Measurements from ENCODE around the gene HAS3.

Gene HAS3

GRCh38 chr16:69107316-69107962 lies 2.0 kb downstream of the HAS3 start:
- peak overlapping the region; percentile 46 for H3K4me3 ChIP-seq (ENCODE audit: low read depth, low read length)
- no peak for DNase-seq (ENCODE audit: low read depth, low spot score)
- TF ChIP-seq, protein P1, sequence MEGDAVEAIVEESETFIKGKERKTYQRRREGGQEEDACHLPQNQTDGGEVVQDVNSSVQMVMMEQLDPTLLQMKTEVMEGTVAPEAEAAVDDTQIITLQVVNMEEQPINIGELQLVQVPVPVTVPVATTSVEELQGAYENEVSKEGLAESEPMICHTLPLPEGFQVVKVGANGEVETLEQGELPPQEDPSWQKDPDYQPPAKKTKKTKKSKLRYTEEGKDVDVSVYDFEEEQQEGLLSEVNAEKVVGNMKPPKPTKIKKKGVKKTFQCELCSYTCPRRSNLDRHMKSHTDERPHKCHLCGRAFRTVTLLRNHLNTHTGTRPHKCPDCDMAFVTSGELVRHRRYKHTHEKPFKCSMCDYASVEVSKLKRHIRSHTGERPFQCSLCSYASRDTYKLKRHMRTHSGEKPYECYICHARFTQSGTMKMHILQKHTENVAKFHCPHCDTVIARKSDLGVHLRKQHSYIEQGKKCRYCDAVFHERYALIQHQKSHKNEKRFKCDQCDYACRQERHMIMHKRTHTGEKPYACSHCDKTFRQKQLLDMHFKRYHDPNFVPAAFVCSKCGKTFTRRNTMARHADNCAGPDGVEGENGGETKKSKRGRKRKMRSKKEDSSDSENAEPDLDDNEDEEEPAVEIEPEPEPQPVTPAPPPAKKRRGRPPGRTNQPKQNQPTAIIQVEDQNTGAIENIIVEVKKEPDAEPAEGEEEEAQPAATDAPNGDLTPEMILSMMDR (IDR thresholded peaks at IDR 0.05; ENCODE audit: low read depth, low read length): no peak
- in situ Hi-C loops (cut with HindIII; ENCODE audit: low sequenced_read_pairs): no loop called here

- in situ Hi-C loops (cut with HindIII; ENCODE audit: low sequenced_read_pairs): no loop called here
- H3K4me3 ChIP-seq (ENCODE audit: low read depth, low read length): no peak overlapping the region
- TF ChIP-seq, protein P1 (IDR thresholded peaks at IDR 0.05; ENCODE audit: low read depth, low read length): no peak
- no peak for DNase-seq (ENCODE audit: low read depth, low spot score)
Measured at GRCh38 chr16:69108064-69108904, 2.8 kb downstream of the HAS3 start.

DNA sequence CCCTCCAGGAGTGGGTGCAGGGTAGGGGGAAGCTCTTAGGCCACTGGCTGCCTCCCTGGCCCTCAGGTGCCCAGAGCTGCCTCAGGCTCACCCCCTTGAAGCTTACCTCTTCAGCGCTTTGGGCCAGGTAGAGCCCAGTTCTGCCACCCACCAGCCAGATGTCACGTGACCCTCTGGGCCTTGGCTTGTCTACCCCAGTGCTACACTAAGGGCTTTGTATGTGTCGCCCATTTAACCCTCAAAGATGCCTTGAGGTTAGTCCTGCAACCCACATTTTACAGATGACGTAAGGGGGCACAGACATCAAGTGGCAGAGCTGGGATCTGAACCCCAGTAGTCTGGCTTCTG lies 3.4 kb downstream of the HAS3 start:
- H3K4me3 ChIP-seq (ENCODE audit: low read depth, low read length): no peak overlapping the region
- DNase-seq (ENCODE audit: low read depth, low spot score): no peak
- in situ Hi-C loops (cut with HindIII; ENCODE audit: low sequenced_read_pairs): no loop called here
- TF ChIP-seq, protein P1 (IDR thresholded peaks at IDR 0.05; ENCODE audit: low read depth, low read length): no peak

DNA sequence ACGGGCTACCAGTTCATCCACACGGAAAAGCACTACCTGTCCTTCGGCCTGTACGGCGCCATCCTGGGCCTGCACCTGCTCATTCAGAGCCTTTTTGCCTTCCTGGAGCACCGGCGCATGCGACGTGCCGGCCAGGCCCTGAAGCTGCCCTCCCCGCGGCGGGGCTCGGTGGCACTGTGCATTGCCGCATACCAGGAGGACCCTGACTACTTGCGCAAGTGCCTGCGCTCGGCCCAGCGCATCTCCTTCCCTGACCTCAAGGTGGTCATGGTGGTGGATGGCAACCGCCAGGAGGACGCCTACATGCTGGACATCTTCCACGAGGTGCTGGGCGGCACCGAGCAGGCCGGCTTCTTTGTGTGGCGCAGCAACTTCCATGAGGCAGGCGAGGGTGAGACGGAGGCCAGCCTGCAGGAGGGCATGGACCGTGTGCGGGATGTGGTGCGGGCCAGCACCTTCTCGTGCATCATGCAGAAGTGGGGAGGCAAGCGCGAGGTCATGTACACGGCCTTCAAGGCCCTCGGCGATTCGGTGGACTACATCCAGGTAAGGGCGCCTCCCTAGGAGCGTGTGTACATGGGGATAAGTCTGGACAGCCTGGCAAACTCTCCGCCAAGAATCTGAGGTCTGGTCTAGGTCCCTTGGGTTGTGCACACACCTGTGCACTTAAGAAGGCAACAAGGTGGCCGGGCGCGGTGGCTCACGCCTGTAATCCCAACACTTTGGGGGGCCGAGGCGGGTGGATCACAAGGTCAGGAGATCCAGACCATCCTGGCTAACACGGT lies 4.2 kb downstream of the HAS3 start:
- TF ChIP-seq, protein P1 (IDR thresholded peaks at IDR 0.05; ENCODE audit: low read depth, low read length): no peak
- in situ Hi-C loops (cut with HindIII; ENCODE audit: low sequenced_read_pairs): no loop called here

GRCh38 chr16:69110406-69110805 lies 5.0 kb downstream of the HAS3 start:
- in situ Hi-C loops (cut with HindIII; ENCODE audit: low sequenced_read_pairs): no loop called here
- no peak for DNase-seq (ENCODE audit: low read depth, low spot score)
- H3K4me3 ChIP-seq (ENCODE audit: low read depth, low read length): no peak overlapping the region
- TF ChIP-seq, protein P1 (IDR thresholded peaks at IDR 0.05; ENCODE audit: low read depth, low read length): no peak

More for the DNA sequence above, 4.2 kb downstream of the HAS3 start:
- no peak overlapping the region for H3K4me3 ChIP-seq (ENCODE audit: low read depth, low read length)
- no peak for DNase-seq (ENCODE audit: low read depth, low spot score)

DNA sequence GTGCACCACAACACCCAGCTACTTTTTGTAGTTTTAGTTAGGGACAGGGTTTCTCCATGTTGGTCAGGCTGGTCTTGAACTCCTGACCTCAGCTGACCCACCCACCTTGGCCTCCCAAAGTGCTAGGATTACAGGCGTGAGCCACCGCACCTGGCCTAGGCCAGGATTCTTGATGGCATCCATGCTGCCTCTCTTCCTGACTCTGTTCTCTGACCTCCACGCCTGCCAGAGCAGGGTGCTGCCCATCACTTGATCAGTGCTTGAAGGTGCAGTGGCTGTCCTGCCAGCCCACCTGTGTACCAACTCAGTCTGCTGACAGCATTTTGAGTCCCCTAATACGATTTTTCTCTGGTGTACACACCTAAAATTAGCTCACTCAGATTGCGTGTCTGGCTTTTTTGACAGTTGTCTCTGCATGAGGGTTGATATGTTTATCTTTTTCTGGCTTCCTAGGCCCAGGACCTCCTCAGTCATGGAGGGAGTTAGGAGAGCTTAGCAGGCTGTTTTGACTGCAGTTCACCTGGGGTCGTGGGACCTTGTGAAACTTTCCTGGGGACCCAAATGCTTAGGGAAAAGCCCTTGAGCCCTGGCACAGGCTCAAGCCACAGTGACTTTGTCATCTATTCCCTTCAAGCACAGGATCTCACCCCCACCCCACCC lies 5.9 kb downstream of the HAS3 start:
- DNase-seq (ENCODE audit: low read depth, low spot score): no peak
- in situ Hi-C loops (cut with HindIII; ENCODE audit: low sequenced_read_pairs): no loop called here
- H3K4me3 ChIP-seq (ENCODE audit: low read depth, low read length): no peak overlapping the region
- TF ChIP-seq, protein P1 (IDR thresholded peaks at IDR 0.05; ENCODE audit: low read depth, low read length): no peak

Data from astrocyte of the spinal cord (primary cell).